ENCODE data around the gene PPFIBP1.

Gene PPFIBP1

GRCh38 chr12:27516625-27517024, 7.4 kb upstream of the PPFIBP1 start:
- in situ Hi-C loops (cut with MboI; ENCODE audit: low sequenced_read_pairs, unreplicated experiment), result no loop called here
- TF ChIP-seq CTCF (IDR thresholded peaks at IDR 0.05; ENCODE audit: borderline replicate concordance, control extremely low read depth, extremely low read depth, insufficient read depth, missing control alignments), result no peak
- no peak for DNase-seq (ENCODE audit: low spot score)

- in situ Hi-C loops (cut with MboI; ENCODE audit: low sequenced_read_pairs, unreplicated experiment), result no loop called here
- DNase-seq (ENCODE audit: low spot score), result no peak
- no peak for TF ChIP-seq CTCF (IDR thresholded peaks at IDR 0.05; ENCODE audit: borderline replicate concordance, control extremely low read depth, extremely low read depth, insufficient read depth, missing control alignments)
Measured at GRCh38 chr12:27517546-27517945, 6.5 kb upstream of the PPFIBP1 start.

- in situ Hi-C loops (cut with MboI; ENCODE audit: low sequenced_read_pairs, unreplicated experiment), result no loop called here
- DNase-seq (ENCODE audit: low spot score), result no peak
- no peak for TF ChIP-seq CTCF (IDR thresholded peaks at IDR 0.05; ENCODE audit: borderline replicate concordance, control extremely low read depth, extremely low read depth, insufficient read depth, missing control alignments)
Measured at GRCh38 chr12:27517961-27518665, 5.9 kb upstream of the PPFIBP1 start.

GRCh38 chr12:27521066-27521465, 2.9 kb upstream of the PPFIBP1 start:
- DNase-seq (ENCODE audit: low spot score), result no peak
- no peak for TF ChIP-seq CTCF (IDR thresholded peaks at IDR 0.05; ENCODE audit: borderline replicate concordance, control extremely low read depth, extremely low read depth, insufficient read depth, missing control alignments)
- in situ Hi-C loops (cut with MboI; ENCODE audit: low sequenced_read_pairs, unreplicated experiment), result no loop called here

- in situ Hi-C loops (cut with MboI; ENCODE audit: low sequenced_read_pairs, unreplicated experiment), result no loop called here
- TF ChIP-seq CTCF (IDR thresholded peaks at IDR 0.05; ENCODE audit: borderline replicate concordance, control extremely low read depth, extremely low read depth, insufficient read depth, missing control alignments), result no peak
- DNase-seq (ENCODE audit: low spot score), result no peak
Measured at GRCh38 chr12:27521981-27522380, 2.0 kb upstream of the PPFIBP1 start.

GRCh38 chr12:27523305-27523641, 733 bp upstream of the PPFIBP1 start:
- peak; percentile 41 for DNase-seq (ENCODE audit: low spot score)
- TF ChIP-seq CTCF (IDR thresholded peaks at IDR 0.05; ENCODE audit: borderline replicate concordance, control extremely low read depth, extremely low read depth, insufficient read depth, missing control alignments), result no peak
- in situ Hi-C loops (cut with MboI; ENCODE audit: low sequenced_read_pairs, unreplicated experiment), result no loop called here

Data from GM13976 (cell line).